COLO668 (cell line): ENCODE results near the gene SUGCT.
"Not testable (repeated sequence)": the region's sequence is repeated elsewhere in the genome, so short reads cannot be mapped to it uniquely, and the experiment has no call there.

Experiments
- DNase-seq: peaks from one replicate; lab custom pipeline; 2025; ENCODE audit not compliant: unreplicated experiment; lab: John Stamatoyannopoulos, UW

SUGCT gene

DNA sequence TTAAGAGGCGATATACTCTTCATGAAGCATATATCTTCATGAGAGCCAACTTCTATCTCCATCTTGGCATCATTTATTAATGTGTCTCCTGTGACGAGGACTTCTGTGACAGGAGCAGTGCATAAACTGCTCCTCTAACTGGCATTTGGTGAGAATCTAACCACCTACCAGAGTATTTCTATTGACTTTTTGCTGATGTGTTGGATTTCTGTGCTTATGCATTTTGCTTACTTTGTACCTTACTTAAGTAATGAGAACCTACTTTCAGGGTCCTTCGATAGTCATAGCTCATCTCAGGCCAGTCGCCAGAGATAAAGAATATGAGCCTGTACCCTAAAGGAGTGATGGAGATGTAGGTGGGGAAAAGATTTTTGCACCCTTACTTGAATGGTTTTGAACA, 265.7 kb downstream of the SUGCT start:
- DNase-seq: no peak

DNA sequence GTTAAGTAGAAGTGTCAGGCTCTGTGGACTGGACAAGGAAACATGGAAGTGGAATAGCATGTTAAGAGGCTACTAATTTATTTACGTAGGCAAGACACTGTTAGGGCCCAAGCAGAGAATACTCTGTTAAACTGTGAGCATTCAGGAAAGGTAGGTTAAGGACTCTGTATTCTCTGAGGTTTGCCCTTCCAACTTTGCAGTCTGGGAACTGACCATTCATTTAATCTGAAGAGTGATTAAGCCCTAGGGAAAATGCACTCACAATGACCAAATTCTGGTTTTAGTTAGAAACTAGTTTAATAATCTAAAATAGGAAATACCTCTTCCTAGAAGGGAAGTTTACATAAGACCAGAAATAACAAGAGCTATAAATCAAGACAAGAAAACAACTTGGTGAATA, 266.6 kb downstream of the SUGCT start:
- no peak for DNase-seq

DNA sequence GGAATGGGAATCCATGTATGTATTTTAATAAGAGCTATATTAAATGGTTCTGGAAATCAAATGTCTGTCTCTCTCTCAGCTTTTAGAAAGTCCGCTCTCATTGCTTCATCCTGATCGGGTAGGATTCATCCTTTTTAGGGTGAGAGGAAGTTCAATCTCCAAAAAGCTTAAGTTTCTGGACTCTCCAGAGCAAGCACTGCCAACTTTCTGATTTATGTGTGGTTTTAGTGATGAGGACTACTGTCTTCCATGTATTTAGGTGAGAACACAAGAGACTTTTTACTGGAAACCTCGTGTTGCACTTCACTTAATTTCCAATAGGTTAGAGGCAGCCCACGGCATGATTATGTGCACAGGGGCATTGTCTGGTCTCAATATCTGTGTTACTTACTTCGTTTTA, 267.9 kb downstream of the SUGCT start:
- no peak for DNase-seq

DNA sequence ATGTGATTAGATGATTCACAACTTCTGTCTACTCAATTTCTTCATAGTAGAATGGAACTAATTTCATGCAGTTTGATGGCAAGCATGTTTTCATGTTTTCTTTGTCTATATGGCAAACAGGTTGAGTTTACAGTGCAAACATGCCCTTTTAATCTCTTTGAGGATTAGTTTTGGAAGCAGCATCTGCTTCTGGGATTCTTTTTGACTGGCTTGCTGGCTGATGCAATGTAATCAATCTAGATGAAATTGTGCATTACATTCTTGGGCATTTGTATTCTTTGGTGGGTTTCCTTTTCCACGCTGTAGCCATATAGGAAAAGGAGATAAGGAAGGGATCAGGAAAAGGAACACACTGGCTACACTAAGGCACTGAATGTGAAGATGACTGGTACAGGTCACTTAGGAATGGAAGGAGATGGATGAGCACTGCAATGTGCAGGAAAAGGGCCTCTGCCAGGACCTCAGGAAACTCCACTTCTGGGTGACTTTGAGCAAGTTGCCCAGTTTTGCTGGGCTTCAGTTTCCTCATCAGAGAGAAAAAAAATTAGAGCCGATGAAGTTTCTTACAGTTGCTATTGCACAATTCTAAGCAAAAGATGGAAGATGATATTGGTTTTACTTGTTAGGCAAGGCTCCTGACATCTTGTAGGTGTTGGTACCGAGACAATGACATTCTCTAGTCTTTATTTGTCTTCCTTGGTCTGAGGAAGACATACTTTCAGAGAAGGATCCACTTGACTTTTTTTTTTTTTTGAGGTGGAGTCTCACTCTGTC, 269.1 kb downstream of the SUGCT start:
- no peak for DNase-seq

DNA sequence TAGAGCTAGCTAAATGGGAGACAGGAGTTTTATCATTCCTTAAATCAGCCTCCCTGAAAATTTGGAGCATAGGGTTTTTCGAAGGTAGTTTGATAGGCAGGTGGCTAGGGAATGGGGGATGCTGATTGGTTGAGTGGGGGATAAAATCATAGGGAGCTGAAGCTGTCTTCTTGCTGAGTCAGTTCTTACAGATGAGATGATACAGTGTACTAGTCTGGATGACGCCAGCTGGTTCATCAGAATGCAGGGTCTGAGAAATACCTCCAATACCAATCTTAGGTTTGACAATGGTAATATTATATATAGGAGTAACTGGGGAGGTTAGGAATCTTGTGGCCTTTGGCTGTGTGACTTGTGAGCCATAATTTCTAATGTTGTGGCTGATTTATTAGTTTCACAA, 271.2 kb downstream of the SUGCT start:
- no peak for DNase-seq

GRCh38 chr7:40412323-40412722, 277.5 kb downstream of the SUGCT start:
- DNase-seq: no peak

- not testable (repeated sequence) for DNase-seq
These were observed 279.9 kb downstream of the SUGCT start for GRCh38 chr7:40414704-40415103.

DNA sequence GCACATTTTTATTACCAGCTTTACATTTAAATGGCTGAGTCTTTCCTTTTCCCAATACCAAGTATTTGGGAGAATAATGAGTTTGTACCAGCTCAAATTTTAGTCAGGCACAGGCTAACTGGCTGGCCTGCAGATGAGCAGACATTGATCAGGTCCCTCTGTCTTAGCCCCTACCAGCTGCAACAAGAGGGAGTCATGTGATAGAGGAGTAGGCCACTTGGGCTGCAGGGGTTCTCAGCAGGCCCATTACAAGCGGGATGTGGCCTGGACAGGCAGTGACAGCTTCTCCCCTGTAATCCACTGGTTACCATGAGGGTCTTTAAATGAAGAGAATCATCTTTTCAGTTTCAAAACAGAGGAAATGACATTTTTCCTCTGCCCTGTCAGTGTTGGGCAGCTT, 283.6 kb downstream of the SUGCT start:
- DNase-seq: no peak

GRCh38 chr7:40418983-40419382, 284.2 kb downstream of the SUGCT start:
- DNase-seq: no peak

GRCh38 chr7:40419806-40420205, 285.0 kb downstream of the SUGCT start:
- no peak for DNase-seq

- DNase-seq: no peak
These were observed 286.6 kb downstream of the SUGCT start for GRCh38 chr7:40421433-40421832.

DNA sequence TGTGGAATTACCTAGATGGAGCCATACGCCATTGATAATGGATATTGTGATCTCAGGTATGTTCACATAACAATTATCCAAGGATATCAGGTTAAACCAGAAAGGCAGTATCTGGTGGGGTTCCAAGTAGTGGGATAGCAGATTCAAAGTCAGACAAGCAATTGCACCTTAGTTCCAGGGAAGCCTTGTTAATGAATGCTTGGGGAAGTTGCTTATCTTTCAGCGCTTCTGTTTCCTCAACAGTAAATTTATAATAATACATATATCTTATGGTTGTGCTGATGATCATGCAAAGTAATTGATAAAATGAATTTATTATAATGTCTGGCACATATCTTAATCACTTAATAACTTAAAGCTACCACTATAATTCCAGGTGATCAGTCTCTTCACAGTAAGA, 290.9 kb downstream of the SUGCT start:
- DNase-seq: no peak

DNA sequence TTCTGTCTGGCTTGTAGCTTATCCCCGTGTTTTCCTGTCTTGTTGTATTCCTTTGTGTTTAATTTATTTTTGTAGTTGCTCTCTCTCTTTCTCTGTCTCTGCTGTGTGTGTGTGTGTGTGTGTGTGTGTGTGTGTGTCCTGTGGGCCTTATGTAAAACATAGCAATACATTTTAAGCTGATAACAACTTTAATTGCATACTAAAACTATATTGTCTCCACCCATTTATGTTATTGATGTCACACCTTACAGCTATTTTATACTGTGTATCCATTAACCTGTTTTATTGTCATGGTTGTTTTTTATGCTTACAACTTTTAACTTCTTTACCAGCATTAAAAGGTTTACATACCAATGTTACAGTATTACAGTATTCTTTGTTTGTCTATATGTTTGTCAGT, 293.6 kb downstream of the SUGCT start:
- DNase-seq: no peak

- no peak for DNase-seq
These were observed 295.0 kb downstream of the SUGCT start for GRCh38 chr7:40429826-40430225.

DNA sequence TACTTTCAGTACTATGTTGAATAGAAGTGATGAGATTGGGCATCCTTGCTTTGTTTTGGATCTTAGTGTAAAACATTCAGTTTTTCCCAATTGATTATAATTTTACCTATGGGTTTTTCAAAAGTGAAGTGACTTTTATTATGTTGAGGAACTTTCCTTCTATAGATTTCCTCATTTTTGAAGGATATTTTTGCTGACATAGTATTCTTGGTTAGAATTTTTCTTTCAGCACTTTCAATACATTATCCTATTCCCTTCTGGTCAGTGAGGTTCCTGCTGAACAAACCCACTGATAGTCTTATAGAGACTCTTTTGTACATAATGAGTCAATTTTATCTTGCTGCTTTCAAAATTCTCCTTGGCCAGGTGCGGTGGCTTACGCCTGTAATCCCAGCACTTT, 297.2 kb downstream of the SUGCT start:
- no peak for DNase-seq

DNA sequence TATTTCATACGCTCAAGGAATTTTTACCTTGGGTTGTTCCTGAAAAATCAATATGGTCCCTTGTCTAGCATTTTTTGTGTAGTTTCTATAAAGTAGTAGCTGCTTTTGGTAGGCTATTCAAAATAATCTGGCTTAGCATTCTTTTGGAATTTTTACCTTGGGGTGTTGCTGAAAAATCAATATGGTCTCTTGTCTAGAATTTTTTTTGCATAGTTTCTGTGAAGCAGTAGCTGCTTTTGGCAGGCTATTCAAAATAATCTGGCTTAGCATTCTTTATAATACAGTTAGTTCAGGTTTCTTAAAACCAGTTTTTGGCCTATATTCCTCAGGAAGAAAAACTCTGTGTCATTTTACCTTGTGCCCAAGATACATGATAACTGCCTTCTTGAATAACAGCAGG, 301.9 kb downstream of the SUGCT start:
- DNase-seq: no peak

DNA sequence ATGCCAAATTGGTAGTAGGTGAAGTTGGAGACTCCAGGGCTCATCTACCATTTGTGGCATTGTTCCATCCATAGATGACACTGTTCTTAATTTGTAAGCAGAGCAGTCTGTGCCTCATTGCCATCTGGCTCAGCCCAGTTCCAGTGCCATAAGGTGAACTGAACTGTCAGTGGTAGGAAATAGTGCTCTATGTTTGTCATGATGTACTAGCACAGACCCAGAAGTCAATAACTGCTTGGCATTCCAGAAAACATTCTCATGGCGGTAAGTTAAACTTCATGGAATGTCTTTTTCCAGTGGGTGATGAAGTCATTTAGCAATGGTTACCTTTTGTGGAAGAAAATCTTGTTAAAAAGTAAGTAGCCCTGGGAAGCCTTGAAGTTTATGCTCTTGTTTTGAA, 302.7 kb downstream of the SUGCT start:
- no peak for DNase-seq

GRCh38 chr7:40437936-40438634, 303.3 kb downstream of the SUGCT start:
- DNase-seq: no peak

DNA sequence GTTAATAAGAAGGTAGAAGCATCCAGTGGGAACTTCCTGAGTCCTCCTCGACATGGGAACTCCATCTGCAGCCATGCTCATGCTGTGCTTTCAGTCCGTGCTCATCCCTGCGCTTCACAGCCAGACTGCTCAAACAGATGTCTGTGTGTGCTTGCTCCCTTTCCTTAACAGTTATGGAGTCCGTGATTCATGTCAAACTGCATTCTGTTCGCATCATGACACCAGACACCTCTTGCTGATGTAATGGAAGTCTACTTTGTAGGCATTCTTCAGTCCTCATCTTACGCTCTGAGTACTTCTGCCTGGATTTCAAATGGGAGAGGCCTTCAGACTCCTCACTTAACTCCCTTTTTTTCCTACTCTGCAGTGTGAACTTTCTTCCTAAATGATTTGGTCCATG, 304.9 kb downstream of the SUGCT start:
- DNase-seq: no peak

GRCh38 chr7:40447345-40447744, 312.5 kb downstream of the SUGCT start:
- no peak for DNase-seq

DNA sequence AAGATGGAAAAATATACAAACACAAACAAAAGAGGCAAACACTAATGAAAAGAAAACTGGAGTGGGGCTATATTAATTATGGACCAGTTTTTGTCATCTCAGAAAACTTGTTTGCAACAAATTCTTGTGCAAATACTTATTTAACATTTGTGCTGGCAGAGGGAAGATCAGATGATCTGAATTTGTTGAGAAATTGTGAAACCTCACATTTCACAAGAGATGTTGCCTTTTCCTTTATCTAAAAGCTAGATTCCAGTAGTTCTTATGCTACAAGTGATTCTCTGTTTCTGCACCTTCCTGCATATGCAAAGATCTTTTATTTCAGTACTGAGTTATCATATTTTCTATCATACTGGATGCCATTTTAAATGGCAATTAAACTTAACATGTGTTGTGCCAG, 320.7 kb downstream of the SUGCT start:
- no peak for DNase-seq

GRCh38 chr7:40457776-40458480, 323.1 kb downstream of the SUGCT start:
- no peak for DNase-seq
